G401 (cell line): ENCODE results near the gene GNG4. TPM values are rescaled to one million over a fixed set of nuclear protein-coding genes. Genes with fewer than 3 reads are reported as not detected.
"Not testable (repeated sequence)": the region's sequence is repeated elsewhere in the genome, so short reads cannot be mapped to it uniquely, and the experiment has no call there.

Experiments used
- DNase-seq: peaks from one replicate; pipeline ENCODE4 v3.0.0-alpha.2; 2015; ENCODE audit warnings: low spot score
- in situ Hi-C: cut with HindIII; loops from 2 replicates; pipeline ENCODE4 v1.10.0; 2016; ENCODE audit warnings: low sequenced_read_pairs, mixed read lengths
- total RNA-seq: library from RNA; depleted of rRNA; stranded (reverse); fragments of >200 nt; shearing (Covaris generic); gene quantifications from 2 replicates; pipeline ENCODE4 v1.2.3, GENCODE V29; 2014

The GNG4 gene
- total RNA-seq, 1 experiment from 2014 or later = 7.5 TPM

GRCh38 chr1:235597867-235598553, 51.6 kb downstream of the GNG4 start:
- DNase-seq = peak; percentile 4

GRCh38 chr1:235595079-235595478, 54.5 kb downstream of the GNG4 start:
- in situ Hi-C loops = no loop called here
- DNase-seq = no peak

More at GRCh38 chr1:235597867-235598553, 51.6 kb downstream of the GNG4 start:
- in situ Hi-C loops = no loop called here

GRCh38 chr1:235594281-235594895, 55.2 kb downstream of the GNG4 start:
- DNase-seq, in situ Hi-C loops: not testable (repeated sequence)

- no peak for DNase-seq
- in situ Hi-C loops = no loop called here
These were observed 60.6 kb downstream of the GNG4 start for GRCh38 chr1:235588916-235589515.

- in situ Hi-C loops = no loop called here
- DNase-seq = no peak
These were observed 61.4 kb downstream of the GNG4 start for GRCh38 chr1:235588156-235588555.

GRCh38 chr1:235586992-235587391, 62.6 kb downstream of the GNG4 start:
- no peak for DNase-seq
- in situ Hi-C loops = no loop called here

GRCh38 chr1:235586413-235586812, 63.2 kb downstream of the GNG4 start:
- in situ Hi-C loops = no loop called here
- no peak for DNase-seq

- in situ Hi-C loops = no loop called here
- DNase-seq = no peak
These were observed 64.6 kb downstream of the GNG4 start for GRCh38 chr1:235584973-235585372.

GRCh38 chr1:235583511-235584001, 66.0 kb downstream of the GNG4 start:
- in situ Hi-C loops = no loop called here
- DNase-seq = no peak

GRCh38 chr1:235582130-235582529, 67.5 kb downstream of the GNG4 start:
- in situ Hi-C loops = no loop called here
- DNase-seq = no peak

GRCh38 chr1:235579891-235580290, 69.7 kb downstream of the GNG4 start:
- no peak for DNase-seq
- in situ Hi-C loops = no loop called here

GRCh38 chr1:235575597-235575996, 74.0 kb downstream of the GNG4 start:
- in situ Hi-C loops = no loop called here
- DNase-seq = no peak

- in situ Hi-C loops = no loop called here
- no peak for DNase-seq
These were observed 75.7 kb downstream of the GNG4 start for GRCh38 chr1:235573880-235574279.

- in situ Hi-C loops, DNase-seq: not testable (repeated sequence)
These were observed 76.6 kb downstream of the GNG4 start for GRCh38 chr1:235572971-235573370.

GRCh38 chr1:235571482-235571881, 78.1 kb downstream of the GNG4 start:
- in situ Hi-C loops = no loop called here
- no peak for DNase-seq

- in situ Hi-C loops = no loop called here
- DNase-seq = no peak
These were observed 81.6 kb downstream of the GNG4 start for GRCh38 chr1:235567812-235568503.

GRCh38 chr1:235566084-235566483, 83.5 kb downstream of the GNG4 start:
- in situ Hi-C loops = no loop called here

GRCh38 chr1:235563513-235564061, 86.0 kb downstream of the GNG4 start:
- no peak for DNase-seq
- in situ Hi-C loops = no loop called here

More at GRCh38 chr1:235566084-235566483, 83.5 kb downstream of the GNG4 start:
- no peak for DNase-seq

GRCh38 chr1:235562589-235562988, 87.0 kb downstream of the GNG4 start:
- in situ Hi-C loops = no loop called here
- no peak for DNase-seq
